ENCODE data around the gene HPRT1.

- TF ChIP-seq POLR2A (IDR thresholded peaks at IDR 0.05) (no peak), CTCF (IDR thresholded peaks at IDR 0.05) (no peak)
These were observed 69.5 kb downstream of the HPRT1 start for GRCh38 chrX:134529481-134529880.

Measured in testis (tissue), 2 donors.